HepG2 (cell line): ENCODE data around the gene ALK. TPM values are rescaled to one million over a fixed set of nuclear protein-coding genes. Genes with fewer than 3 reads are reported as not detected.
A peak's percentile ranks its signal among the peaks of the same experiment; 100 is the strongest.

ENCODE experiments used
- ATAC-seq: fragments of 200-7000 bp; cut with Tn5 transposase; 3 replicates; pipeline ENCODE4 v1.9.1; 2020; ENCODE audit warnings: mild to moderate bottlenecking, moderate library complexity
- BruUV-seq: library from RNA; stranded (reverse); fragments of 400-500 nt; replicated peaks from 2 replicates; lab custom pipeline; 2021; lab: Mats Ljungman, UMichigan
- CTCF ChIA-PET: fragments of 300-600 bp; formaldehyde crosslinking; extraction: SDS; loops from one replicate; lab custom pipeline; 2021; ENCODE audit warnings: low total read pairs, inconsistent platforms, low intra/inter-chr PET ratio; lab: Yijun Ruan, JAX
- POLR2A ChIA-PET: fragments of 350-600 bp; sonication (Branson Sonifier 250); formaldehyde crosslinking; loops from one replicate; lab custom pipeline; 2020; ENCODE audit warnings: antibody characterized with exemption, inconsistent platforms; lab: Yijun Ruan, JAX
- DNase-seq: peaks from one replicate; pipeline ENCODE4 v3.0.0-alpha.2; 2015; ENCODE audit warnings: low spot score
- FAIRE-seq: peaks from 3 replicates; lab custom pipeline; 2011; peaks lifted over from hg19 to GRCh38; lab: Jason Lieb, UNC
- H2AFZ ChIP-seq: one replicate; pipeline ENCODE4 v1.6.1; 2011; ENCODE audit warnings: low read length, inconsistent platforms
- H3K27ac ChIP-seq: fragments of 300-600 bp; 3 replicates; pipeline ENCODE4 v1.8.0; 2011; ENCODE audit warnings: mixed run types, mild to moderate bottlenecking, mixed read lengths, low read length, inconsistent platforms; ENCODE audit not compliant: insufficient read depth; ENCODE audit errors: extremely low read length
- H3K27me3 ChIP-seq, 2 experiments: fragments of 200-600 bp in 1 of 2; 2 replicates in 1 of 2; 3 replicates in 1 of 2; pipeline versions ENCODE4 v1.6.0 to v1.8.0; 2011; ENCODE audit warnings: low read length in 2 of 2, mild to moderate bottlenecking in 2 of 2, moderate library complexity in 2 of 2, inconsistent platforms in 1 of 2; ENCODE audit not compliant: insufficient read depth in 2 of 2, control insufficient read depth in 1 of 2
- H3K36me3 ChIP-seq, 2 experiments: fragments of 200-600 bp in 1 of 2; replicated peaks in 1 of 2; 2 replicates in 1 of 2; 3 replicates in 1 of 2; pipeline versions ENCODE4 v1.5.1 to v1.8.0; 2011; ENCODE audit warnings: low read length in 2 of 2, inconsistent platforms in 1 of 2; ENCODE audit not compliant: insufficient read depth in 2 of 2, control insufficient read depth in 1 of 2
- H3K4me1 ChIP-seq: 2 replicates; pipeline ENCODE4 v1.5.1; 2012; ENCODE audit warnings: low read length, inconsistent platforms; ENCODE audit not compliant: insufficient read depth
- H3K4me2 ChIP-seq: 2 replicates; pipeline ENCODE4 v1.6.0; 2011; ENCODE audit warnings: low read depth, low read length, inconsistent platforms
- H3K4me3 ChIP-seq, 3 experiments: fragments of 200-600 bp in 1 of 3; sonication (generic), shearing (Covaris generic) in 1 of 3; replicated peaks in 1 of 3; 2 replicates each; pipeline ENCODE4 v1.5.1; 2011 to 2016; ENCODE audit warnings: low read length in 3 of 3, inconsistent platforms in 2 of 3, low read depth in 2 of 3, mild to moderate bottlenecking in 2 of 3, control low read depth in 1 of 3, mixed read lengths in 1 of 3; ENCODE audit not compliant: insufficient read depth in 1 of 3
- H3K79me2 ChIP-seq: one replicate; pipeline ENCODE4 v1.6.1; 2011; ENCODE audit warnings: low read length, inconsistent platforms; ENCODE audit not compliant: insufficient read depth
- H3K9ac ChIP-seq: 2 replicates; pipeline ENCODE4 v1.6.0; 2011; ENCODE audit warnings: mild to moderate bottlenecking, low read depth, low read length, inconsistent platforms; ENCODE audit not compliant: insufficient read depth
- H3K9me3 ChIP-seq: 2 replicates; pipeline ENCODE4 v1.5.1; 2012; ENCODE audit warnings: mild to moderate bottlenecking, low read length
- H4K20me1 ChIP-seq: 2 replicates; pipeline ENCODE4 v1.6.0; 2011; ENCODE audit warnings: inconsistent platforms, mild to moderate bottlenecking, low read length, moderate library complexity; ENCODE audit not compliant: insufficient read depth
- JDP2 ChIP-seq: sonication (generic); formaldehyde crosslinking; IDR thresholded peaks from 2 replicates; pipeline ENCODE4 v1.8.1; 2022; ENCODE audit warnings: missing genetic modification reagents, borderline replicate concordance
- MEIS2 ChIP-seq: sonication (generic); formaldehyde crosslinking; IDR thresholded peaks from 2 replicates; pipeline ENCODE4 v1.9.0; 2021; ENCODE audit warnings: mild to moderate bottlenecking, missing genetic modification reagents
- ZBTB21 ChIP-seq: sonication (generic); formaldehyde crosslinking; IDR thresholded peaks from 2 replicates; pipeline ENCODE4 v1.4.0; 2020; ENCODE audit warnings: missing genetic modification reagents
- WGBS: methylation state at CpG from one replicate; pipeline ENCODE4 v1.1.6; 2017; ENCODE audit warnings: low lambda C conversion rate; 5-methylcytosine and 5-hydroxymethylcytosine counted together
- in situ Hi-C: cut with HindIII; loops from 2 replicates; pipeline ENCODE4 v1.10.0; 2017; ENCODE audit warnings: low pct_unique_long_range_greater_than_20kb; ENCODE audit not compliant: extremely low pct_ligation_motif_present
- intact Hi-C: fragments of 100-400 bp; cut with micrococcal nuclease; formaldehyde crosslinking; loops from one replicate; pipeline ENCODE4 v1.10.0; 2022; ENCODE audit not compliant: unreplicated experiment
- polyA plus RNA-seq, 8 experiments: library from polyadenylated mRNA; depleted of rRNA in 3 of 8; stranded (reverse) in 7 of 8; unstranded in 1 of 8; fragments of >200 nt; fragmentation: Illumina TruSeq in 4 of 8; extraction: Trizol in 4 of 8; gene quantifications; 2 replicates each; pipeline versions ENCODE4 v1.2.1 to v1.2.3, GENCODE V29; 2011 to 2016; ENCODE audit warnings: low read depth in 4 of 8, missing spikeins in 1 of 8, mixed read lengths in 1 of 8; ENCODE audit not compliant: insufficient read depth in 1 of 8
- total RNA-seq, 5 experiments: library from RNA; depleted of rRNA; stranded (reverse); fragments of >200 nt; fragmentation: Illumina TruSeq; extraction: Trizol; gene quantifications; 2 replicates each; pipeline ENCODE4 v1.2.3, GENCODE V29; 2016; ENCODE audit warnings: low read depth in 1 of 5
- TF ChIP-seq, protein P1 (sequence below): sonication (generic); formaldehyde crosslinking; IDR thresholded peaks from 2 replicates; pipeline ENCODE4 v1.8.0; 2022; ENCODE audit warnings: mild to moderate bottlenecking, missing genetic modification reagents
- TF ChIP-seq, protein P2 (sequence below): sonication (generic); formaldehyde crosslinking; IDR thresholded peaks from 2 replicates; pipeline ENCODE4 v1.5.1; 2020; ENCODE audit warnings: mild to moderate bottlenecking, missing genetic modification reagents, borderline replicate concordance
- TF ChIP-seq, protein P3 (sequence below): sonication (generic); formaldehyde crosslinking; IDR thresholded peaks from 2 replicates; pipeline ENCODE4 v1.5.0; 2020; ENCODE audit warnings: missing genetic modification reagents

The ALK gene
- total and polyA plus RNA-seq, 2 of the 13 experiments (the other 11 are each of a cell fraction or from before 2014, with no cell fraction given): not detected

DNA sequence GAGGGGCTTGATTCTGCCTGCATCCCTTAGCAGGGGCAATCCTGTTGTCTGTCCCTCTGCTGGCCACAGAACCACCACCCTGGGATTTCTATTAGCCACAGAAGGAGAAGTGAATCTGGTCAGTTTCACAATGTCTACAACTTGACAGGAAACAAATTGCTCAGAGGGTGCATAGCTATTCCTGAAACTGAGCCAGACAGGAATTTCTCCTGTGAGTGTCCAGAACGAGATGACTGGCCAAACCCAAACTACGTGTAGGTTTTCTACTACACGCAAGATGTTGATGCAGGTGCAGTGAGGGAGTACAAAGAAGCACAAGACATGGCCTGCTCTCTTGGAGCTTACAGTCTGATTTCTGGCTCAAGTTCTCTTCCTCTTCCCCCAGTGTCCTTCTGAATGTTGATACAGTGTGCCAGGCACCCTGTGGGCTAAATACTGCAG is 604.3 kb downstream of the ALK start:
- in situ Hi-C loops (no loop called here), intact Hi-C loops (no loop called here)
- POLR2A ChIA-PET: no interaction called here
- Histone ChIP-seq H3K4me2 (no peak overlapping the region), H3K27ac (no peak overlapping the region), H3K4me1 (no peaks in the 10 kb centered on the region), H4K20me1 (no peaks in the 10 kb centered on the region), H3K9me3 (no peaks in the 10 kb centered on the region), H3K36me3 (no peaks in the 10 kb centered on the region), H2AFZ (no peak overlapping the region), H3K27me3 (peaks cover 0 to 37% of the 10 kb centered on the region in 2 experiments; a peak in 4 of 5 replicates), H3K9ac (no peak overlapping the region), H3K4me3 (no peak overlapping the region), H3K79me2 (no peaks in the 10 kb centered on the region)
- TF ChIP-seq JDP2 (CRISPR knock-in tag): no peak
- WGBS: 17% methylated on average over 3 of the region's 3 CpGs
- ATAC-seq (no peak), DNase-seq (no peak), FAIRE-seq (no peak)
- no TSS peak for BruUV-seq
- CTCF ChIA-PET: no interaction called here

DNA sequence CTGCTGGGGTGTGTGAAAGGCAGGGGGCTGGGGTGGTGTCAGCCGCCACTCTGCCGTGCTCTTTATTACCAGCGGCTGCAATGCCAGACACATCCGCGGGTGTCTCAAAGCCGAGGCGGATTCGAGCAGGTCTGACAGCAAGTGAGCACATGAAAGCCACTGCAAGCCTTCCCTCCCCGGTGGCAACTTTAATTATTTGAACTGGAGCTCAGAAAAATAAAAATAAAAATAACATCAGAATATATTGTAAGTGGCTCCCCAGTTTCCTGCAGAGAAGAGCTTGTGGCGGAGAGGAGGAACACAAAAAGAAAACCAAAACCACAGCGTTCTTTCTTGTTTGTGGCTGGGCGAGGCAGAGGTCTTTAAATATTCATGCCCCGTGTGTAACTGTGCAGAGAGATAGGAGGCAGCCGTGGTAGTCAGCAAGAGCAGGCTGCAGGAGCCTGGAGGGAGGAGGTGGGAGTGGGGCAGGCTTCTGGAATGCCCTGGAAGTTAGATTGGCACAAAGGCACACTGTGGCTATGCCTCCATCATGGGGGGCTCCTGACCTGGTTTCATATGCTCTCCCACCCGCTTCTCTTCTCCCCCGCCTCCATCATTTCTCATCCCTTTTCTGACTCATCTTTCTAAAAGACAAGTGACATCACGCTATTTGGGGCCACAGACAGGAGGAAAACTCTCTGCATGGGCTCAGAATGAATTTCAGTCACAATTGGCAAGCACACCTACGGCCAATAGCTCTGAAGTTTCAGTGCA is 606.4 kb downstream of the ALK start:
- Histone ChIP-seq H3K9ac (no peak overlapping the region), H3K4me2 (no peak overlapping the region), H3K79me2 (no peaks in the 10 kb centered on the region), H4K20me1 (no peaks in the 10 kb centered on the region), H3K9me3 (no peaks in the 10 kb centered on the region), H3K27me3 (peaks cover 0 to 37% of the 10 kb centered on the region in 2 experiments; a peak in 3 of 5 replicates), H3K27ac (no peak overlapping the region), H3K36me3 (no peaks in the 10 kb centered on the region), H3K4me3 (no peak overlapping the region), H2AFZ (no peak overlapping the region), H3K4me1 (no peaks in the 10 kb centered on the region)
- POLR2A ChIA-PET: no interaction called here
- no TSS peak for BruUV-seq
- intact Hi-C loops: no loop called here
- CTCF ChIA-PET: no interaction called here
- FAIRE-seq: no peak
- WGBS: 17% methylated on average over 18 of the region's 18 CpGs
- no peak for DNase-seq
- peak; percentile 76 for ATAC-seq
- in situ Hi-C loops: no loop called here
- TF ChIP-seq ZBTB21 (CRISPR knock-in tag) (no peak), MEIS2 (no peak)
- TF ChIP-seq, protein P1, sequence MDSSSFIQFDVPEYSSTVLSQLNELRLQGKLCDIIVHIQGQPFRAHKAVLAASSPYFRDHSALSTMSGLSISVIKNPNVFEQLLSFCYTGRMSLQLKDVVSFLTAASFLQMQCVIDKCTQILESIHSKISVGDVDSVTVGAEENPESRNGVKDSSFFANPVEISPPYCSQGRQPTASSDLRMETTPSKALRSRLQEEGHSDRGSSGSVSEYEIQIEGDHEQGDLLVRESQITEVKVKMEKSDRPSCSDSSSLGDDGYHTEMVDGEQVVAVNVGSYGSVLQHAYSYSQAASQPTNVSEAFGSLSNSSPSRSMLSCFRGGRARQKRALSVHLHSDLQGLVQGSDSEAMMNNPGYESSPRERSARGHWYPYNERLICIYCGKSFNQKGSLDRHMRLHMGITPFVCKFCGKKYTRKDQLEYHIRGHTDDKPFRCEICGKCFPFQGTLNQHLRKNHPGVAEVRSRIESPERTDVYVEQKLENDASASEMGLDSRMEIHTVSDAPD: no peak
- TF ChIP-seq, protein P2, sequence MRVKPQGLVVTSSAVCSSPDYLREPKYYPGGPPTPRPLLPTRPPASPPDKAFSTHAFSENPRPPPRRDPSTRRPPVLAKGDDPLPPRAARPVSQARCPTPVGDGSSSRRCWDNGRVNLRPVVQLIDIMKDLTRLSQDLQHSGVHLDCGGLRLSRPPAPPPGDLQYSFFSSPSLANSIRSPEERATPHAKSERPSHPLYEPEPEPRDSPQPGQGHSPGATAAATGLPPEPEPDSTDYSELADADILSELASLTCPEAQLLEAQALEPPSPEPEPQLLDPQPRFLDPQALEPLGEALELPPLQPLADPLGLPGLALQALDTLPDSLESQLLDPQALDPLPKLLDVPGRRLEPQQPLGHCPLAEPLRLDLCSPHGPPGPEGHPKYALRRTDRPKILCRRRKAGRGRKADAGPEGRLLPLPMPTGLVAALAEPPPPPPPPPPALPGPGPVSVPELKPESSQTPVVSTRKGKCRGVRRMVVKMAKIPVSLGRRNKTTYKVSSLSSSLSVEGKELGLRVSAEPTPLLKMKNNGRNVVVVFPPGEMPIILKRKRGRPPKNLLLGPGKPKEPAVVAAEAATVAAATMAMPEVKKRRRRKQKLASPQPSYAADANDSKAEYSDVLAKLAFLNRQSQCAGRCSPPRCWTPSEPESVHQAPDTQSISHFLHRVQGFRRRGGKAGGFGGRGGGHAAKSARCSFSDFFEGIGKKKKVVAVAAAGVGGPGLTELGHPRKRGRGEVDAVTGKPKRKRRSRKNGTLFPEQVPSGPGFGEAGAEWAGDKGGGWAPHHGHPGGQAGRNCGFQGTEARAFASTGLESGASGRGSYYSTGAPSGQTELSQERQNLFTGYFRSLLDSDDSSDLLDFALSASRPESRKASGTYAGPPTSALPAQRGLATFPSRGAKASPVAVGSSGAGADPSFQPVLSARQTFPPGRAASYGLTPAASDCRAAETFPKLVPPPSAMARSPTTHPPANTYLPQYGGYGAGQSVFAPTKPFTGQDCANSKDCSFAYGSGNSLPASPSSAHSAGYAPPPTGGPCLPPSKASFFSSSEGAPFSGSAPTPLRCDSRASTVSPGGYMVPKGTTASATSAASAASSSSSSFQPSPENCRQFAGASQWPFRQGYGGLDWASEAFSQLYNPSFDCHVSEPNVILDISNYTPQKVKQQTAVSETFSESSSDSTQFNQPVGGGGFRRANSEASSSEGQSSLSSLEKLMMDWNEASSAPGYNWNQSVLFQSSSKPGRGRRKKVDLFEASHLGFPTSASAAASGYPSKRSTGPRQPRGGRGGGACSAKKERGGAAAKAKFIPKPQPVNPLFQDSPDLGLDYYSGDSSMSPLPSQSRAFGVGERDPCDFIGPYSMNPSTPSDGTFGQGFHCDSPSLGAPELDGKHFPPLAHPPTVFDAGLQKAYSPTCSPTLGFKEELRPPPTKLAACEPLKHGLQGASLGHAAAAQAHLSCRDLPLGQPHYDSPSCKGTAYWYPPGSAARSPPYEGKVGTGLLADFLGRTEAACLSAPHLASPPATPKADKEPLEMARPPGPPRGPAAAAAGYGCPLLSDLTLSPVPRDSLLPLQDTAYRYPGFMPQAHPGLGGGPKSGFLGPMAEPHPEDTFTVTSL (CRISPR knock-in tag): no peak
- TF ChIP-seq, protein P3, sequence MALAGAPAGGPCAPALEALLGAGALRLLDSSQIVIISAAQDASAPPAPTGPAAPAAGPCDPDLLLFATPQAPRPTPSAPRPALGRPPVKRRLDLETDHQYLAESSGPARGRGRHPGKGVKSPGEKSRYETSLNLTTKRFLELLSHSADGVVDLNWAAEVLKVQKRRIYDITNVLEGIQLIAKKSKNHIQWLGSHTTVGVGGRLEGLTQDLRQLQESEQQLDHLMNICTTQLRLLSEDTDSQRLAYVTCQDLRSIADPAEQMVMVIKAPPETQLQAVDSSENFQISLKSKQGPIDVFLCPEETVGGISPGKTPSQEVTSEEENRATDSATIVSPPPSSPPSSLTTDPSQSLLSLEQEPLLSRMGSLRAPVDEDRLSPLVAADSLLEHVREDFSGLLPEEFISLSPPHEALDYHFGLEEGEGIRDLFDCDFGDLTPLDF: no peak
